ENCODE data around the gene MAML2. TPM values are rescaled to one million over a fixed set of nuclear protein-coding genes. Genes with fewer than 3 reads are reported as not detected.

MAML2 gene
- total RNA-seq, 1 donor from 2014 or later: 3.8 TPM

GRCh38 chr11:96104496-96104895 lies 238.5 kb downstream of the MAML2 start:
- no peaks in the 10 kb centered on the region for H3K36me3 ChIP-seq
- H3K4me3 ChIP-seq: no peak overlapping the region
- H3K27ac ChIP-seq: no peak overlapping the region
- Mint-ChIP-seq H3K27ac (no peak overlapping the region), H3K9me3 (peaks cover 1% of the 10 kb centered on the region), H3K4me1 (peaks cover 24% of the 10 kb centered on the region), H3K27me3 (ENCODE audit: insufficient read depth, low read depth) (no peaks in the 10 kb centered on the region), H3K36me3 (no peaks in the 10 kb centered on the region), H3K4me3 (no peak overlapping the region)
- H3K9ac ChIP-seq: no peak overlapping the region
- no peaks in the 10 kb centered on the region for H3F3A ChIP-seq (ENCODE audit: low read depth)
- no peak for DNase-seq (ENCODE audit: low spot score)
- H2AFZ ChIP-seq (replicated peaks): no peak overlapping the region
- TF ChIP-seq EZH2 (IDR thresholded peaks at IDR 0.05): no peak
- no peak for TF ChIP-seq CTCF (IDR thresholded peaks at IDR 0.05)
- TF ChIP-seq EZH2phosphoT487 (IDR thresholded peaks at IDR 0.05): no peak
- no peaks in the 10 kb centered on the region for H3K4me1 ChIP-seq
- H3K79me2 ChIP-seq (ENCODE audit: low read depth): no peaks in the 10 kb centered on the region
- H3K4me2 ChIP-seq: no peak overlapping the region
- H3K9me3 ChIP-seq (ENCODE audit: low read depth): no peaks in the 10 kb centered on the region
- no peaks in the 10 kb centered on the region for H3K27me3 ChIP-seq
- H4K20me1 ChIP-seq (ENCODE audit: low read depth): no peaks in the 10 kb centered on the region

- no peaks in the 10 kb centered on the region for H3K27me3 ChIP-seq
- no peaks in the 10 kb centered on the region for H3K79me2 ChIP-seq (ENCODE audit: low read depth)
- Mint-ChIP-seq H3K27me3 (ENCODE audit: insufficient read depth, low read depth) (no peaks in the 10 kb centered on the region), H3K4me3 (no peak overlapping the region), H3K4me1 (peaks cover 32% of the 10 kb centered on the region), H3K9me3 (peaks cover 1% of the 10 kb centered on the region), H3K36me3 (no peaks in the 10 kb centered on the region), H3K27ac (no peak overlapping the region)
- no peak overlapping the region for H3K27ac ChIP-seq
- H3K4me1 ChIP-seq: no peaks in the 10 kb centered on the region
- no peaks in the 10 kb centered on the region for H4K20me1 ChIP-seq (ENCODE audit: low read depth)
- TF ChIP-seq EZH2phosphoT487 (IDR thresholded peaks at IDR 0.05) (no peak), EZH2 (IDR thresholded peaks at IDR 0.05) (no peak), CTCF (IDR thresholded peaks at IDR 0.05) (no peak)
- H3K4me3 ChIP-seq: no peak overlapping the region
- H3K9ac ChIP-seq: no peak overlapping the region
- DNase-seq (ENCODE audit: low spot score): no peak
- no peaks in the 10 kb centered on the region for H3K36me3 ChIP-seq
- no peaks in the 10 kb centered on the region for H3F3A ChIP-seq (ENCODE audit: low read depth)
- no peak overlapping the region for H3K4me2 ChIP-seq
- H2AFZ ChIP-seq (replicated peaks): no peak overlapping the region
- no peaks in the 10 kb centered on the region for H3K9me3 ChIP-seq (ENCODE audit: low read depth)
Observed at GRCh38 chr11:96103721-96104120, 239.3 kb downstream of the MAML2 start.

DNA sequence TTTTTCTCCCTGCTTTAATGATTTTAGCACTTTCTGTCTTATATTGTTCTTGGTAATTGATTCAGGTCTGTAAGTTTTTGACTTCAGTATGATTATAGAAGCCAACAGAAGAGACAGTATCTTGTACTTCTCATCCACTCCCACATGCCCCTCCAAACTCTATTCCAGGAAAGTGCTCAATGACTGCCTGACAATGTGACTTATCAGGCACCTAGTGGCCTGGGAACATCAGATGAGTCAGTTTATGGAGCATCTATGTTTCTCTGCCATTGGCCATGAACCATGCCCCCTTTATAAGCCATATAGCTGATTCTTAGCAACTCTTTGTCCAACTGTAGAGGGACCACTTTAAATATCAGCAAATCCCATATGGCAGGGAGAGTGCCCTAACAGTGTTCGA lies 239.9 kb downstream of the MAML2 start:
- no peak overlapping the region for H3K27ac ChIP-seq
- no peak overlapping the region for H3K9ac ChIP-seq
- H3K79me2 ChIP-seq (ENCODE audit: low read depth): no peaks in the 10 kb centered on the region
- no peak overlapping the region for H3K4me2 ChIP-seq
- H3K36me3 ChIP-seq: no peaks in the 10 kb centered on the region
- no peak overlapping the region for H2AFZ ChIP-seq (replicated peaks)
- no peaks in the 10 kb centered on the region for H4K20me1 ChIP-seq (ENCODE audit: low read depth)
- no peaks in the 10 kb centered on the region for H3K9me3 ChIP-seq (ENCODE audit: low read depth)
- no peak for DNase-seq (ENCODE audit: low spot score)
- H3K27ac Mint-ChIP-seq: no peak overlapping the region
- no peaks in the 10 kb centered on the region for H3K4me1 ChIP-seq
- H3K27me3 Mint-ChIP-seq (ENCODE audit: insufficient read depth, low read depth): no peaks in the 10 kb centered on the region
- H3F3A ChIP-seq (ENCODE audit: low read depth): no peaks in the 10 kb centered on the region
- peaks cover 1% of the 10 kb centered on the region for H3K9me3 Mint-ChIP-seq
- TF ChIP-seq EZH2phosphoT487 (IDR thresholded peaks at IDR 0.05) (no peak), EZH2 (IDR thresholded peaks at IDR 0.05) (no peak), CTCF (IDR thresholded peaks at IDR 0.05) (no peak)
- H3K4me3 ChIP-seq: no peak overlapping the region
- no peaks in the 10 kb centered on the region for H3K27me3 ChIP-seq
- H3K4me3 Mint-ChIP-seq: no peak overlapping the region
- peaks cover 38% of the 10 kb centered on the region for H3K4me1 Mint-ChIP-seq
- H3K36me3 Mint-ChIP-seq: no peaks in the 10 kb centered on the region

All from neural progenitor cell (in vitro differentiated cells).